ENCODE measurements around the gene POLD3.

POLD3 gene

GRCh38 chr11:74592441-74593362 lies at the start of gene POLD3:
Gene POLD3, plus strand, starts transcription at chr11:74592582. Its CDS starts 77 bp downstream, at chr11:74592659.
- peak; percentile 91 for DNase-seq (ENCODE audit: low read depth in 2 of 2)

GRCh38 chr11:74543991-74544390 lies 48.4 kb upstream of the POLD3 start:
- no peak for DNase-seq (ENCODE audit: low read depth in 2 of 2)

GRCh38 chr11:74546752-74547151 lies 45.6 kb upstream of the POLD3 start:
- DNase-seq (ENCODE audit: low read depth in 2 of 2) = no peak

- DNase-seq (ENCODE audit: low read depth in 2 of 2) = no peak
Measured at GRCh38 chr11:74550991-74551753, 41.2 kb upstream of the POLD3 start.

GRCh38 chr11:74551754-74552145 lies 40.6 kb upstream of the POLD3 start:
- no peak for DNase-seq (ENCODE audit: low read depth in 2 of 2)

GRCh38 chr11:74557526-74557925 lies 34.9 kb upstream of the POLD3 start:
- DNase-seq (ENCODE audit: low read depth in 2 of 2) = no peak

GRCh38 chr11:74559110-74559933 lies 33.1 kb upstream of the POLD3 start:
- no peak for DNase-seq (ENCODE audit: low read depth in 2 of 2)

GRCh38 chr11:74559934-74560309 lies 32.5 kb upstream of the POLD3 start:
- no peak for DNase-seq (ENCODE audit: low read depth in 2 of 2)

- DNase-seq (ENCODE audit: low read depth in 2 of 2) = no peak
Measured at GRCh38 chr11:74566146-74566960, 26.0 kb upstream of the POLD3 start.

- no peak for DNase-seq (ENCODE audit: low read depth in 2 of 2)
Measured at GRCh38 chr11:74568028-74568427, 24.4 kb upstream of the POLD3 start.

- DNase-seq (ENCODE audit: low read depth in 2 of 2) = no peak
Measured at GRCh38 chr11:74570266-74571061, 21.9 kb upstream of the POLD3 start.

GRCh38 chr11:74571062-74571399 lies 21.4 kb upstream of the POLD3 start:
- DNase-seq (ENCODE audit: low read depth in 2 of 2) = no peak

- DNase-seq (ENCODE audit: low read depth in 2 of 2) = no peak
Measured at GRCh38 chr11:74572349-74572748, 20.0 kb upstream of the POLD3 start.

- no peak for DNase-seq (ENCODE audit: low read depth in 2 of 2)
Measured at GRCh38 chr11:74574563-74574962, 17.8 kb upstream of the POLD3 start.

GRCh38 chr11:74575999-74576398 lies 16.4 kb upstream of the POLD3 start:
- no peak for DNase-seq (ENCODE audit: low read depth in 2 of 2)

GRCh38 chr11:74577181-74577580 lies 15.2 kb upstream of the POLD3 start:
- no peak for DNase-seq (ENCODE audit: low read depth in 2 of 2)

GRCh38 chr11:74577624-74578396 lies 14.6 kb upstream of the POLD3 start:
- DNase-seq (ENCODE audit: low read depth in 2 of 2) = no peak

- no peak for DNase-seq (ENCODE audit: low read depth in 2 of 2)
Measured at GRCh38 chr11:74579577-74580270, 12.7 kb upstream of the POLD3 start.

GRCh38 chr11:74581954-74582547 lies 10.3 kb upstream of the POLD3 start:
- DNase-seq (ENCODE audit: low read depth in 2 of 2) = no peak

All from stimulated activated CD8-positive, alpha-beta memory T cell treated with anti-CD3 and anti-CD28 coated beads, Interleukin-15, amount 100 ng/mL, for 48 hours (primary cell).